SK-N-SH treated with all-trans-retinoic acid at 6 μM for 48 hours (cell line): ENCODE measurements around the gene STK4.

Source experiments
- BACH2 ChIP-seq: fragments of 250-450 bp; sonication (Bioruptor Pico); IDR thresholded peaks from 2 replicates; pipeline ENCODE4 v1.9.0; 2021; ENCODE audit warnings: mild to moderate bottlenecking, borderline replicate concordance
- POU6F1 ChIP-seq: fragments of 250-450 bp; sonication (Bioruptor Pico); IDR thresholded peaks from 2 replicates; pipeline ENCODE4 v1.8.0; 2021; ENCODE audit warnings: low read depth, mild to moderate bottlenecking, moderate library complexity, borderline replicate concordance
- PPARA ChIP-seq: fragments of 250-450 bp; sonication (Bioruptor Pico); IDR thresholded peaks from 2 replicates; pipeline ENCODE4 v1.5.0; 2020; ENCODE audit warnings: mild to moderate bottlenecking, borderline replicate concordance
- ZC3H10 ChIP-seq: fragments of 250-450 bp; sonication (Bioruptor Pico); IDR thresholded peaks from 2 replicates; pipeline ENCODE4 v1.5.1; 2021; ENCODE audit warnings: mild to moderate bottlenecking, moderate library complexity
- TF ChIP-seq, protein P1 (sequence below): fragments of 250-450 bp; sonication (Bioruptor Pico); IDR thresholded peaks from 2 replicates; pipeline ENCODE4 v1.8.0; 2020; ENCODE audit warnings: mild to moderate bottlenecking, moderate library complexity, borderline replicate concordance

DNA sequence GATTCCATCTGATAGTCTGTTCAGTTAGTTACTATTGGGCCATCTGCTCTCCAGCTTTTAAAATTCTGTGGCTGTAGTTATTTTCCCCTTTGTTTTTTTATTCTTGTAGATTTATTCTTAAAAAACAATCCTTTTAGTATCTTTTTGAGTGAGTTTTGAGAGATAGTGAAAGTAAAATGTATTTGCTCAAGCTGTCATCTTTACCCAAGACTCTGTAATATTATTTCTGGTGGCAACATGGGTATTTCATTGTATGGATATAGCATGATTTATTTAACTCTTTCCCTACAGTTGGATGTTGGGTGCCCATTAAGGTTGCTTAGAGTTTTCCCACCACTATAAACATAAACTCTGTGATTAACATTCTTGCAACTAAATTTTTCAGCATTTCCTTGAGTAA lies 24.6 kb downstream of the STK4 start:
- TF ChIP-seq, protein P1, sequence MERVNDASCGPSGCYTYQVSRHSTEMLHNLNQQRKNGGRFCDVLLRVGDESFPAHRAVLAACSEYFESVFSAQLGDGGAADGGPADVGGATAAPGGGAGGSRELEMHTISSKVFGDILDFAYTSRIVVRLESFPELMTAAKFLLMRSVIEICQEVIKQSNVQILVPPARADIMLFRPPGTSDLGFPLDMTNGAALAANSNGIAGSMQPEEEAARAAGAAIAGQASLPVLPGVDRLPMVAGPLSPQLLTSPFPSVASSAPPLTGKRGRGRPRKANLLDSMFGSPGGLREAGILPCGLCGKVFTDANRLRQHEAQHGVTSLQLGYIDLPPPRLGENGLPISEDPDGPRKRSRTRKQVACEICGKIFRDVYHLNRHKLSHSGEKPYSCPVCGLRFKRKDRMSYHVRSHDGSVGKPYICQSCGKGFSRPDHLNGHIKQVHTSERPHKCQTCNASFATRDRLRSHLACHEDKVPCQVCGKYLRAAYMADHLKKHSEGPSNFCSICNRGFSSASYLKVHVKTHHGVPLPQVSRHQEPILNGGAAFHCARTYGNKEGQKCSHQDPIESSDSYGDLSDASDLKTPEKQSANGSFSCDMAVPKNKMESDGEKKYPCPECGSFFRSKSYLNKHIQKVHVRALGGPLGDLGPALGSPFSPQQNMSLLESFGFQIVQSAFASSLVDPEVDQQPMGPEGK (CRISPR knock-in tag): no peak
- TF ChIP-seq ZC3H10 (CRISPR knock-in tag): no peak
- no peak for TF ChIP-seq POU6F1 (CRISPR knock-in tag)
- TF ChIP-seq BACH2: no peak
- no peak for TF ChIP-seq PPARA (CRISPR knock-in tag)
